NT2/D1 (cell line): ENCODE results near the gene PRDX5.

Experiments
- SUZ12 ChIP-seq: IDR thresholded peaks from 2 replicates; pipeline ENCODE4 v1.6.1; 2011; ENCODE audit not compliant: insufficient read length, insufficient read depth; ENCODE audit errors: extremely low read depth
- YY1 ChIP-seq: IDR thresholded peaks from 2 replicates; pipeline ENCODE4 v1.6.1; 2011; ENCODE audit not compliant: insufficient read length, insufficient read depth
- ZNF274 ChIP-seq: IDR thresholded peaks from 2 replicates; pipeline ENCODE4 v1.6.1; 2011; ENCODE audit warnings: mild to moderate bottlenecking, low read depth, low read length

DNA sequence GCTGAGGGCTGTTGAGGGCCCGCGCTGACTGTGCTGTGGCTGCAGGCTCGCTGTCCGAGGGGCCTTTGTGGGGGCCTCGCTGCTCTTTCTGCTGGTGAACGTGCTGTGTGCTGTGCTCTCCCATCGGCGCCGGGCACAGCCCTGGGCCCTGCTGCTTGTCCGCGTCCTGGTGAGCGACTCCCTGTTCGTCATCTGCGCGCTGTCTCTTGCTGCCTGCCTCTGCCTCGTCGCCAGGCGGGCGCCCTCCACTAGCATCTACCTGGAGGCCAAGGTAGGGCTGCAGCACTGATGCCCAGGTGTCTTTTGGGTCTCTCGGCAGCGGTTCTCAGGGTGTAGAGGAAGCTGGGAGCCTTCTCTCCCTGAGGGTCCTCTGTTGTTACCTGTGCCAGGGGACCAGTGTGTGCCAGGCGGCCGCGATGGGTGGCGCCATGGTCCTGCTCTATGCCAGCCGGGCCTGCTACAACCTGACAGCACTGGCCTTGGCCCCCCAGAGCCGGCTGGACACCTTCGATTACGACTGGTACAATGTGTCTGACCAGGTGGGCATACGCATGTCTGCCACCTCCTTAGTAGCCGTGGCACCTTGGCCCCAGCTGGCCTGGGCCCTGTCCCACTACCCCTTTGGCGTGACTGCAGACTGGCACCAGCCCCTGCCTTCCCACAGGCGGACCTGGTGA lies 30.1 kb upstream of the PRDX5 start:
- TF ChIP-seq ZNF274 (no peak), YY1 (no peak), SUZ12 (no peak)
